ENCODE data around the gene GALNT15. TPM values are rescaled to one million over a fixed set of nuclear protein-coding genes. Genes with fewer than 3 reads are reported as not detected.

Gene GALNT15
- total and polyA plus RNA-seq, 2 donors (not counting 1 experiment from before 2014, with no cell fraction given), result not detected

DNA sequence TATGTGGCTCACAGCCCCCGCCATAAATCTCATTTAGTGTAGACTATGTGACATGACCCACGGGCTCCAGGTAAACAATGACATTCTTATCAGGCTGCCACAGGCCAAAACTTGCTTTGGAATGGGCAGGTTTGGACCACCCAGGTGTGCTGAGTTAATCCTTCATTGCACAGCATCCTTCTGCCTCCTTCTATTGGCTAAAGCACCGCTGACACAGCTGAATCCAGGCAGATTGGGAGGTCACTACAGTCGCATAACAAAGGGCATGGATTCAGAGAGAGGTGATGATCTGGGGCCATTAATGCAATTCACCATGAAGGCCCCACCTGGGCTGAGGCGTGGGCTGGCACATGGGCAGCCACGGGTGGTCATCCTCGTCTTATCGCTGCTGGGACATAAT lies 47.8 kb upstream of the GALNT15 start:
- DNase-seq, result no peak
- no peak for TF ChIP-seq EZH2 (IDR thresholded peaks at IDR 0.05; ENCODE audit: borderline replicate concordance, insufficient read depth, low read depth, low read length, poor library complexity, severe bottlenecking)
- TF ChIP-seq, protein P1, sequence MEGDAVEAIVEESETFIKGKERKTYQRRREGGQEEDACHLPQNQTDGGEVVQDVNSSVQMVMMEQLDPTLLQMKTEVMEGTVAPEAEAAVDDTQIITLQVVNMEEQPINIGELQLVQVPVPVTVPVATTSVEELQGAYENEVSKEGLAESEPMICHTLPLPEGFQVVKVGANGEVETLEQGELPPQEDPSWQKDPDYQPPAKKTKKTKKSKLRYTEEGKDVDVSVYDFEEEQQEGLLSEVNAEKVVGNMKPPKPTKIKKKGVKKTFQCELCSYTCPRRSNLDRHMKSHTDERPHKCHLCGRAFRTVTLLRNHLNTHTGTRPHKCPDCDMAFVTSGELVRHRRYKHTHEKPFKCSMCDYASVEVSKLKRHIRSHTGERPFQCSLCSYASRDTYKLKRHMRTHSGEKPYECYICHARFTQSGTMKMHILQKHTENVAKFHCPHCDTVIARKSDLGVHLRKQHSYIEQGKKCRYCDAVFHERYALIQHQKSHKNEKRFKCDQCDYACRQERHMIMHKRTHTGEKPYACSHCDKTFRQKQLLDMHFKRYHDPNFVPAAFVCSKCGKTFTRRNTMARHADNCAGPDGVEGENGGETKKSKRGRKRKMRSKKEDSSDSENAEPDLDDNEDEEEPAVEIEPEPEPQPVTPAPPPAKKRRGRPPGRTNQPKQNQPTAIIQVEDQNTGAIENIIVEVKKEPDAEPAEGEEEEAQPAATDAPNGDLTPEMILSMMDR (IDR thresholded peaks at IDR 0.05), result no peak
- Mint-ChIP-seq H3K4me1 (no peaks in the 10 kb centered on the region), H3K4me3 (no peak overlapping the region), H3K9me3 (ENCODE audit: insufficient read depth) (no peaks in the 10 kb centered on the region), H3K27me3 (peaks cover 10% of the 10 kb centered on the region), H3K27ac (no peak overlapping the region)
- Histone ChIP-seq H3K79me2 (ENCODE audit: control insufficient read depth, insufficient read depth, low read length) (no peaks in the 10 kb centered on the region), H4K20me1 (ENCODE audit: control insufficient read depth, insufficient read depth, low read length, poor library complexity, severe bottlenecking) (no peaks in the 10 kb centered on the region), H2AFZ (ENCODE audit: insufficient read depth, low read depth, low read length, poor library complexity, severe bottlenecking) (no peak overlapping the region), H3K36me3 (replicated peaks in 1 of 2; ENCODE audit: control extremely low read depth in 1 of 2, control insufficient read depth in 1 of 2, extremely low read depth in 1 of 2, insufficient read depth in 2 of 2, low read length in 1 of 2) (no peaks in the 10 kb centered on the region), H3K4me1 (ENCODE audit: control insufficient read depth in 2 of 2, insufficient read depth in 2 of 2, low read length in 2 of 2) (no peaks in the 10 kb centered on the region), H3K9me3 (ENCODE audit: control extremely low read depth in 1 of 3, control insufficient read depth in 2 of 3, insufficient read depth in 1 of 3, low read length in 2 of 3) (no peaks in the 10 kb centered on the region), H3K27ac (ENCODE audit: low read length in 2 of 2) (no peak overlapping the region), H3K27me3 (replicated peaks in 1 of 4; ENCODE audit: control extremely low read depth in 1 of 4, control insufficient read depth in 3 of 4, insufficient read depth in 4 of 4, low read length in 3 of 4) (no peaks in the 10 kb centered on the region), H3K4me2 (replicated peaks; ENCODE audit: low read depth, low read length, poor library complexity, severe bottlenecking) (no peak overlapping the region), H3K4me3 (ENCODE audit: control extremely low read depth in 1 of 5, extremely low read depth in 1 of 5, insufficient read depth in 1 of 5, low read depth in 2 of 5, low read length in 4 of 5) (no peak overlapping the region), H3K9ac (ENCODE audit: low read length) (no peak overlapping the region)
- ATAC-seq (ENCODE audit: low read depth), result no peak
- intact Hi-C loops (cut with micrococcal nuclease), result no loop called here
- ChIA-PET POLR2A (no interaction called here), CTCF (no interaction called here)
- 95% methylated on average over 5 of the region's 8 CpGs for WGBS (ENCODE audit: insufficient coverage)

DNA sequence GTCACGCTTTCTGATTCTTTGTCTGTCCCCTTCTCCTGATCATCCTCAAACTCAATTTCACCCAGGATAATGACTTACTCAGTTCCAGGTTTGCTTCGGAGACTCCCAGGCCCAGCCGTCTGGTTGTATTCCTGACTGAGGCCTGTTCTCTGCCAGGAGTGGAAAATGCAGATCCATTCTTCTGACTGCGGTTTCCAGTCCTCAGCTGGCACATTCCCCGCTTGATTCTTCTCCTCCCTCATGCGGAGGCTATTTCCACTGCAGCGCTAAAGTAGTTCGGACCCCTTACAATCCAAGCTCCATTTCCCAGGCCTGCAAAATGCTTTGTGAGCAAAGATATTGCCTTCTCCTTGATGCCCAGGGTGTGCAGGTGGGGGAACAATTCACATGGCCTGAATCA lies 47.2 kb upstream of the GALNT15 start:
- Mint-ChIP-seq H3K27me3 (peaks cover 10% of the 10 kb centered on the region), H3K9me3 (ENCODE audit: insufficient read depth) (no peaks in the 10 kb centered on the region), H3K4me3 (no peak overlapping the region), H3K27ac (no peak overlapping the region), H3K4me1 (no peaks in the 10 kb centered on the region)
- Histone ChIP-seq H3K27me3 (replicated peaks in 1 of 4; ENCODE audit: control extremely low read depth in 1 of 4, control insufficient read depth in 3 of 4, insufficient read depth in 4 of 4, low read length in 3 of 4) (no peaks in the 10 kb centered on the region), H4K20me1 (ENCODE audit: control insufficient read depth, insufficient read depth, low read length, poor library complexity, severe bottlenecking) (no peaks in the 10 kb centered on the region), H3K4me3 (ENCODE audit: control extremely low read depth in 1 of 5, extremely low read depth in 1 of 5, insufficient read depth in 1 of 5, low read depth in 2 of 5, low read length in 4 of 5) (no peak overlapping the region), H3K4me2 (replicated peaks; ENCODE audit: low read depth, low read length, poor library complexity, severe bottlenecking) (no peak overlapping the region), H3K79me2 (ENCODE audit: control insufficient read depth, insufficient read depth, low read length) (no peaks in the 10 kb centered on the region), H3K9me3 (ENCODE audit: control extremely low read depth in 1 of 3, control insufficient read depth in 2 of 3, insufficient read depth in 1 of 3, low read length in 2 of 3) (no peaks in the 10 kb centered on the region), H2AFZ (ENCODE audit: insufficient read depth, low read depth, low read length, poor library complexity, severe bottlenecking) (no peak overlapping the region), H3K4me1 (ENCODE audit: control insufficient read depth in 2 of 2, insufficient read depth in 2 of 2, low read length in 2 of 2) (no peaks in the 10 kb centered on the region), H3K9ac (ENCODE audit: low read length) (no peak overlapping the region), H3K27ac (ENCODE audit: low read length in 2 of 2) (no peak overlapping the region), H3K36me3 (replicated peaks in 1 of 2; ENCODE audit: control extremely low read depth in 1 of 2, control insufficient read depth in 1 of 2, extremely low read depth in 1 of 2, insufficient read depth in 2 of 2, low read length in 1 of 2) (no peaks in the 10 kb centered on the region)
- DNase-seq, result no peak
- POLR2A ChIA-PET, result no interaction called here
- CTCF ChIA-PET, result no interaction called here
- WGBS (ENCODE audit: insufficient coverage), result 96% methylated on average over 8 of the region's 8 CpGs
- ATAC-seq (ENCODE audit: low read depth), result no peak
- TF ChIP-seq, protein P1 (IDR thresholded peaks at IDR 0.05), result no peak
- TF ChIP-seq EZH2 (IDR thresholded peaks at IDR 0.05; ENCODE audit: borderline replicate concordance, insufficient read depth, low read depth, low read length, poor library complexity, severe bottlenecking), result no peak
- intact Hi-C loops (cut with micrococcal nuclease), result no loop called here

Data from B cell (primary cell).